Keratinocyte (primary cell): ENCODE data around the gene RNF207. TPM values are rescaled to one million over a fixed set of nuclear protein-coding genes. Genes with fewer than 3 reads are reported as not detected.

Experiments used
- DNase-seq: peaks from one replicate; pipeline ENCODE4 v3.0.0-alpha.2; 2011; ENCODE audit warnings: low read depth, missing footprints, low spot score
- FAIRE-seq: peaks from 2 replicates; lab custom pipeline; 2011; peaks lifted over from hg19 to GRCh38; lab: Jason Lieb, UNC
- H2AFZ ChIP-seq: 2 replicates; pipeline ENCODE4 v1.6.0; 2012; ENCODE audit warnings: low read length, control low read depth, inconsistent platforms; ENCODE audit not compliant: control insufficient read depth
- H3K27ac ChIP-seq: 2 replicates; pipeline ENCODE4 v1.5.1; 2011; ENCODE audit warnings: low read length; ENCODE audit not compliant: control insufficient read depth, insufficient read depth
- H3K27me3 ChIP-seq: 3 replicates; pipeline ENCODE4 v1.6.0; 2011; ENCODE audit warnings: low read length; ENCODE audit not compliant: control insufficient read depth, insufficient read depth; ENCODE audit errors: extremely low read depth
- H3K36me3 ChIP-seq, 2 experiments: 2 replicates in 1 of 2; 3 replicates in 1 of 2; pipeline ENCODE4 v1.5.1; 2011; ENCODE audit warnings: low read length in 2 of 2, mild to moderate bottlenecking in 1 of 2; ENCODE audit not compliant: control insufficient read depth in 2 of 2, insufficient read depth in 2 of 2; ENCODE audit errors: extremely low read depth in 1 of 2
- H3K4me1 ChIP-seq: 3 replicates; pipeline ENCODE4 v1.5.1; 2011; ENCODE audit warnings: low read length; ENCODE audit not compliant: control insufficient read depth, insufficient read depth; ENCODE audit errors: extremely low read depth
- H3K4me2 ChIP-seq: 3 replicates; pipeline ENCODE4 v1.6.0; 2011; ENCODE audit warnings: low read depth, low read length; ENCODE audit not compliant: control insufficient read depth, insufficient read depth; ENCODE audit errors: extremely low read depth
- H3K4me3 ChIP-seq, 3 experiments: fragments of 200-600 bp in 1 of 3; sonication (generic) in 1 of 3; 2 replicates in 2 of 3; 3 replicates in 1 of 3; pipeline ENCODE4 v1.5.1; 2011 to 2016; ENCODE audit warnings: low read length in 3 of 3, mild to moderate bottlenecking in 3 of 3, control low read depth in 2 of 3, inconsistent platforms in 1 of 3, low read depth in 1 of 3, mixed read lengths in 1 of 3, mixed run types in 1 of 3, moderate library complexity in 1 of 3; ENCODE audit not compliant: control insufficient read depth in 2 of 3, insufficient read depth in 2 of 3; ENCODE audit errors: extremely low read depth in 1 of 3
- H3K79me2 ChIP-seq: 2 replicates; pipeline ENCODE4 v1.6.0; 2012; ENCODE audit warnings: low read length; ENCODE audit not compliant: control insufficient read depth, insufficient read depth
- H3K9ac ChIP-seq: 3 replicates; pipeline ENCODE4 v1.6.0; 2011; ENCODE audit warnings: low read length; ENCODE audit not compliant: control insufficient read depth, insufficient read depth; ENCODE audit errors: extremely low read depth
- H3K9me1 ChIP-seq: 3 replicates; pipeline ENCODE4 v1.6.0; 2011; ENCODE audit warnings: low read length; ENCODE audit not compliant: control insufficient read depth, insufficient read depth; ENCODE audit errors: extremely low read depth
- H3K9me3 ChIP-seq: 2 replicates; pipeline ENCODE4 v1.5.1; 2012; ENCODE audit warnings: low read depth, low read length; ENCODE audit not compliant: control insufficient read depth
- H4K20me1 ChIP-seq: 3 replicates; pipeline ENCODE4 v1.6.0; 2011; ENCODE audit warnings: low read length; ENCODE audit not compliant: control insufficient read depth, insufficient read depth; ENCODE audit errors: extremely low read depth
- EZH2 ChIP-seq: IDR thresholded peaks from one replicate; pipeline ENCODE4 v1.6.1; 2012; ENCODE audit warnings: inconsistent platforms, mild to moderate bottlenecking, low read length, moderate library complexity
- dilution Hi-C: fragments of 300-500 bp; cut with MboI; formaldehyde crosslinking; loops from one replicate; pipeline ENCODE4 v1.7.0; 2020; ENCODE audit warnings: low sequenced_read_pairs; ENCODE audit not compliant: extremely low pct_ligation_motif_present
- polyA plus RNA-seq, 5 experiments: library from polyadenylated mRNA; depleted of rRNA in 3 of 5; stranded (reverse) in 3 of 5; stranded (forward) in 1 of 5; unstranded in 1 of 5; fragments of >200 nt; gene quantifications; 1 replicate in 1 of 5; 2 replicates in 3 of 5; 3 replicates in 1 of 5; pipeline versions ENCODE4 v1.2.1 to v1.2.3, GENCODE V29; 2011 to 2012; ENCODE audit warnings: missing spikeins in 2 of 5, low read depth in 1 of 5, low replicate concordance in 1 of 5
- TF ChIP-seq, protein P1 (sequence below), 3 experiments: IDR thresholded peaks in 1 of 3; conservative IDR thresholded peaks in 1 of 3; optimal IDR thresholded peaks in 1 of 3; 2 replicates in 2 of 3; 3 replicates in 1 of 3; pipeline versions ENCODE3 to v1.5.1; 2011; ENCODE audit warnings: low read length in 3 of 3, mild to moderate bottlenecking in 3 of 3, moderate library complexity in 2 of 3, control low read depth in 1 of 3, inconsistent platforms in 1 of 3; ENCODE audit not compliant: insufficient read depth in 2 of 3; ENCODE audit errors: extremely low read depth in 1 of 3

The RNF207 gene
- polyA plus RNA-seq, 1 donor (not counting 4 experiments of a cell fraction or from before 2014, with no cell fraction given), result 6.1 TPM

DNA sequence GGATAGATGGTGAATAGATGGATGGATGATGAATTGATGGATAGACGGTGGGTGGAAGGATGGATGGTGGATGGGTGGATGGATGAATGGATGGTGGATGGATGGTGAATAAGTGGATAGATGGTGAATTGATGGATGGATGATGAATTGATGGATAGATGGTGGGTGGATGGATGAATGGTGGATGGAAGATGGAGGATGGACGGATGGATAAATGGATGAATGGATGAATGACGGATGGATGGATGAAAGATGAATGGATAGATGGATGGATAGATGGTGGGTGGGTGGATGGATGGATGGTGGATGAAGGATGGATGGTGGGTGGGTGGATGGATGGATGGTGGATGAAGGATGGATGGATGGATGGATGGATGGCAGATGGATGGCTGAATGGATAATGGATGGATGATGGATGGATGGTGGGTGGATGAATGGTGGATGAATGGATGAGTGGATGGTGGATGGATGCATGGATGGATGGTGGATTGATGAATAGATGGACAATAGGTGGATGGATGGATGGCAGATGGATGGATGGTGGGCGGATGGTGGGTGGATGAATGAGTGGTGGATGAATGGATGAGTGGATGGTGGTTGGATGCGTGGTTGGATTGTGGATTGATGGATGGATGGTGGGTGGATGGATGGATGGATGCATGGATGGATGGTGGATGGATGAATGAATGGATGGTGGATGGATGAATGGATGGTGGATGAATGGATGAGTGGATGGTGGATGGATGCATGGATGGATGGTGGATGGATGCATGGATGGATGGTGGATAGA lies 31.1 kb upstream of the RNF207 start:
- peaks cover 5% of the 10 kb centered on the region for H3K4me1 ChIP-seq
- H3K4me2 ChIP-seq, result no peak overlapping the region
- H3K9me3 ChIP-seq, result no peaks in the 10 kb centered on the region
- DNase-seq, result no peak
- H2AFZ ChIP-seq, result no peak overlapping the region
- no peaks in the 10 kb centered on the region for H3K79me2 ChIP-seq
- H3K4me3 ChIP-seq, result no peak overlapping the region
- dilution Hi-C loops, result no loop called here
- H3K9me1 ChIP-seq, result no peaks in the 10 kb centered on the region
- H4K20me1 ChIP-seq, result peaks cover 5% of the 10 kb centered on the region
- peaks cover 61% of the 10 kb centered on the region for H3K27me3 ChIP-seq
- FAIRE-seq, result no peak
- H3K27ac ChIP-seq, result no peak overlapping the region
- TF ChIP-seq, protein P1, sequence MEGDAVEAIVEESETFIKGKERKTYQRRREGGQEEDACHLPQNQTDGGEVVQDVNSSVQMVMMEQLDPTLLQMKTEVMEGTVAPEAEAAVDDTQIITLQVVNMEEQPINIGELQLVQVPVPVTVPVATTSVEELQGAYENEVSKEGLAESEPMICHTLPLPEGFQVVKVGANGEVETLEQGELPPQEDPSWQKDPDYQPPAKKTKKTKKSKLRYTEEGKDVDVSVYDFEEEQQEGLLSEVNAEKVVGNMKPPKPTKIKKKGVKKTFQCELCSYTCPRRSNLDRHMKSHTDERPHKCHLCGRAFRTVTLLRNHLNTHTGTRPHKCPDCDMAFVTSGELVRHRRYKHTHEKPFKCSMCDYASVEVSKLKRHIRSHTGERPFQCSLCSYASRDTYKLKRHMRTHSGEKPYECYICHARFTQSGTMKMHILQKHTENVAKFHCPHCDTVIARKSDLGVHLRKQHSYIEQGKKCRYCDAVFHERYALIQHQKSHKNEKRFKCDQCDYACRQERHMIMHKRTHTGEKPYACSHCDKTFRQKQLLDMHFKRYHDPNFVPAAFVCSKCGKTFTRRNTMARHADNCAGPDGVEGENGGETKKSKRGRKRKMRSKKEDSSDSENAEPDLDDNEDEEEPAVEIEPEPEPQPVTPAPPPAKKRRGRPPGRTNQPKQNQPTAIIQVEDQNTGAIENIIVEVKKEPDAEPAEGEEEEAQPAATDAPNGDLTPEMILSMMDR (optimal IDR thresholded peaks at IDR 0.05 in 1 of 3, IDR thresholded peaks at IDR 0.05 in 1 of 3, conservative IDR thresholded peaks at IDR 0.05 in 1 of 3; ENCODE audit: extremely low read depth in 1 of 3, insufficient read depth in 2 of 3, low read length in 3 of 3), result no peak
- TF ChIP-seq EZH2, result no peak
- H3K36me3 ChIP-seq, result no peaks in the 10 kb centered on the region
- H3K9ac ChIP-seq, result no peak overlapping the region

GRCh38 chr1:6175411-6175828 lies 30.5 kb upstream of the RNF207 start:
- no peak for DNase-seq
- dilution Hi-C loops, result no loop called here
- peaks cover 60% of the 10 kb centered on the region for H3K27me3 ChIP-seq
- H3K79me2 ChIP-seq, result no peaks in the 10 kb centered on the region
- peaks cover 5% of the 10 kb centered on the region for H4K20me1 ChIP-seq
- H3K4me1 ChIP-seq, result peaks cover 5% of the 10 kb centered on the region
- H3K27ac ChIP-seq, result no peak overlapping the region
- H3K4me3 ChIP-seq, result no peak overlapping the region
- no peak overlapping the region for H3K4me2 ChIP-seq
- no peak for FAIRE-seq
- no peak overlapping the region for H3K9ac ChIP-seq
- TF ChIP-seq EZH2, result no peak
- TF ChIP-seq, protein P1 (optimal IDR thresholded peaks at IDR 0.05 in 1 of 3, IDR thresholded peaks at IDR 0.05 in 1 of 3, conservative IDR thresholded peaks at IDR 0.05 in 1 of 3; ENCODE audit: extremely low read depth in 1 of 3, insufficient read depth in 2 of 3, low read length in 3 of 3), result no peak
- no peaks in the 10 kb centered on the region for H3K9me1 ChIP-seq
- H2AFZ ChIP-seq, result no peak overlapping the region
- no peaks in the 10 kb centered on the region for H3K9me3 ChIP-seq
- no peaks in the 10 kb centered on the region for H3K36me3 ChIP-seq
